Ishikawa (cell line): ENCODE measurements around the gene DYRK1B.

Experiments
- CEBPB ChIP-seq: IDR thresholded peaks from 2 replicates; pipeline ENCODE4 v1.6.1; 2012
- CREB1 ChIP-seq: IDR thresholded peaks from 2 replicates; pipeline ENCODE4 v1.6.1; 2012; ENCODE audit warnings: low read depth
- EGR1 ChIP-seq: IDR thresholded peaks from 2 replicates; pipeline ENCODE4 v1.6.1; 2012
- EP300 ChIP-seq: IDR thresholded peaks from 2 replicates; pipeline ENCODE4 v1.6.1; 2012; ENCODE audit warnings: borderline replicate concordance
- FOXM1 ChIP-seq: IDR thresholded peaks from 2 replicates; pipeline ENCODE4 v1.6.1; 2012; ENCODE audit warnings: low read depth, borderline replicate concordance
- MAX ChIP-seq: IDR thresholded peaks from 2 replicates; pipeline ENCODE4 v1.6.1; 2012
- NFIC ChIP-seq: IDR thresholded peaks from 2 replicates; pipeline ENCODE4 v1.6.1; 2012
- RAD21 ChIP-seq: IDR thresholded peaks from 2 replicates; pipeline ENCODE4 v1.6.1; 2012; ENCODE audit warnings: low read depth
- REST ChIP-seq: IDR thresholded peaks from 2 replicates; pipeline ENCODE4 v1.6.1; 2012; ENCODE audit warnings: low read depth, mild to moderate bottlenecking
- TAF1 ChIP-seq: IDR thresholded peaks from 2 replicates; pipeline ENCODE4 v1.6.1; 2012; ENCODE audit warnings: low read depth, mild to moderate bottlenecking
- TCF12 ChIP-seq: IDR thresholded peaks from 2 replicates; pipeline ENCODE4 v1.6.1; 2012; ENCODE audit warnings: low read depth
- TEAD4 ChIP-seq: IDR thresholded peaks from 2 replicates; pipeline ENCODE4 v1.6.1; 2012
- USF1 ChIP-seq: IDR thresholded peaks from 2 replicates; pipeline ENCODE4 v1.6.1; 2012
- YY1 ChIP-seq: IDR thresholded peaks from 2 replicates; pipeline ENCODE4 v1.6.1; 2012; ENCODE audit warnings: low read depth
- ZBTB7A ChIP-seq: IDR thresholded peaks from 2 replicates; pipeline ENCODE4 v1.6.1; 2012; ENCODE audit warnings: low read depth

DYRK1B gene

GRCh38 chr19:39813264-39813993 is 20.5 kb downstream of the DYRK1B start:
- TF ChIP-seq CREB1, result no peak
- no peak for TF ChIP-seq REST
- no peak for TF ChIP-seq TAF1
- no peak for TF ChIP-seq TCF12
- TF ChIP-seq CEBPB, result no peak
- no peak for TF ChIP-seq RAD21
- no peak for TF ChIP-seq MAX
- no peak for TF ChIP-seq ZBTB7A
- no peak for TF ChIP-seq EGR1

- no peak for TF ChIP-seq TEAD4
- TF ChIP-seq FOXM1, result no peak
- no peak for TF ChIP-seq CEBPB
These were observed 22.9 kb downstream of the DYRK1B start for GRCh38 chr19:39811064-39811463.

GRCh38 chr19:39810424-39810823 is 23.5 kb downstream of the DYRK1B start:
- TF ChIP-seq CREB1, result no peak
- TF ChIP-seq EGR1, result no peak
- no peak for TF ChIP-seq MAX
- TF ChIP-seq TAF1, result no peak
- TF ChIP-seq RAD21, result no peak
- no peak for TF ChIP-seq EP300

GRCh38 chr19:39809368-39809767 is 24.6 kb downstream of the DYRK1B start:
- TF ChIP-seq MAX (no peak), TCF12 (no peak), RAD21 (no peak), FOXM1 (no peak), YY1 (no peak), TAF1 (no peak), CREB1 (no peak), USF1 (no peak), ZBTB7A (no peak), CEBPB (no peak), TEAD4 (no peak)

GRCh38 chr19:39807846-39808364 is 26.1 kb downstream of the DYRK1B start:
- no peak for TF ChIP-seq USF1
- TF ChIP-seq EGR1, result no peak
- no peak for TF ChIP-seq RAD21
- no peak for TF ChIP-seq ZBTB7A
- TF ChIP-seq TAF1, result no peak
- TF ChIP-seq EP300, result no peak

GRCh38 chr19:39805104-39805503 is 28.9 kb downstream of the DYRK1B start:
- no peak for TF ChIP-seq NFIC
- TF ChIP-seq USF1, result no peak
- no peak for TF ChIP-seq MAX
- TF ChIP-seq REST, result no peak
- TF ChIP-seq RAD21, result no peak
- no peak for TF ChIP-seq ZBTB7A
- TF ChIP-seq YY1, result no peak
- TF ChIP-seq TAF1, result no peak
- no peak for TF ChIP-seq EGR1
- no peak for TF ChIP-seq FOXM1
- no peak for TF ChIP-seq TEAD4
- no peak for TF ChIP-seq TCF12
- no peak for TF ChIP-seq CREB1
- no peak for TF ChIP-seq EP300
- TF ChIP-seq CEBPB, result no peak
